SJCRH30 (cell line): ENCODE results near the gene RANBP1. TPM values are rescaled to one million over a fixed set of nuclear protein-coding genes. Genes with fewer than 3 reads are reported as not detected.
A peak's percentile ranks its signal among the peaks of the same experiment; 100 is the strongest.

Source experiments
- DNase-seq, 2 experiments: peaks; one replicate each; pipeline ENCODE4 v3.0.0-alpha.2; 2015 to 2020
- H3K27ac ChIP-seq: fragments of 250-450 bp; sonication (Bioruptor Pico); 2 replicates; pipeline ENCODE4 v1.5.1; 2020; ENCODE audit warnings: mild to moderate bottlenecking, moderate library complexity
- H3K27me3 ChIP-seq: fragments of 250-450 bp; sonication (Bioruptor Pico); 2 replicates; pipeline ENCODE4 v1.5.1; 2020; ENCODE audit warnings: mild to moderate bottlenecking, moderate library complexity
- H3K36me3 ChIP-seq: fragments of 250-450 bp; sonication (Bioruptor Pico); 2 replicates; pipeline ENCODE4 v1.5.1; 2020; ENCODE audit warnings: mild to moderate bottlenecking, moderate library complexity
- H3K4me1 ChIP-seq: fragments of 250-450 bp; sonication (Bioruptor Pico); 2 replicates; pipeline ENCODE4 v1.5.1; 2020; ENCODE audit warnings: mild to moderate bottlenecking, moderate library complexity
- H3K4me3 ChIP-seq: fragments of 250-450 bp; sonication (Bioruptor Pico); 2 replicates; pipeline ENCODE4 v1.5.1; 2020; ENCODE audit warnings: mild to moderate bottlenecking, moderate library complexity
- H3K9me3 ChIP-seq: fragments of 250-450 bp; sonication (Bioruptor Pico); replicated peaks from 2 replicates; pipeline ENCODE4 v1.5.1; 2020; ENCODE audit warnings: mild to moderate bottlenecking, moderate library complexity
- total RNA-seq: library from RNA; depleted of rRNA; stranded (reverse); fragments of >200 nt; shearing (Covaris generic); gene quantifications from 2 replicates; pipeline ENCODE4 v1.2.3, GENCODE V29; 2014

RANBP1 gene
- total RNA-seq, 1 experiment from 2014 or later = 627 TPM

DNA sequence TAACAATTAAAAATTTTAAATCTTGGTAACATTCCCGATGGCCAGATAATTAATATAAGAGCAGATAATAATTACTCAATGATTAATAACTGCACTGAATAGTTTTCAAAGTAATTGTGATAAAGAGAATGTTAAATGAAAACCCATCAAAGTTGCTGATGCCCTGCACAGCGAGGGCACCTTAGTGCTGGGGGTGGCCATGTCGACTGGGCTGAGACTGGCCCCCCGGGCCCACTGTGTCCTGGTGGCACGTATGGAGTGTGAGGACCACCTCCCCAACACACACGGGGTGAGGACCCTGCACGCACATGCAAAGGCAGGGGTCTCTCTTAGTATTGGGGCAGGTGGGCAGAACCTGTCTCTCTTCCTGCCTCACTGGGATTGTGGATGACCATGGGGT, 50.0 kb downstream of the RANBP1 start:
- no peaks in the 10 kb centered on the region for H3K4me1 ChIP-seq
- no peak for DNase-seq
- H3K4me3 ChIP-seq = no peak overlapping the region
- H3K27me3 ChIP-seq = no peaks in the 10 kb centered on the region
- no peak overlapping the region for H3K27ac ChIP-seq
- H3K36me3 ChIP-seq = no peaks in the 10 kb centered on the region
- no peaks in the 10 kb centered on the region for H3K9me3 ChIP-seq

GRCh38 chr22:20166703-20167102, 50.8 kb downstream of the RANBP1 start:
- no peak for DNase-seq
- H3K27me3 ChIP-seq = no peaks in the 10 kb centered on the region
- no peak overlapping the region for H3K4me3 ChIP-seq
- no peaks in the 10 kb centered on the region for H3K36me3 ChIP-seq
- no peaks in the 10 kb centered on the region for H3K4me1 ChIP-seq
- H3K9me3 ChIP-seq = no peaks in the 10 kb centered on the region
- H3K27ac ChIP-seq = no peak overlapping the region

- Histone ChIP-seq H3K9me3 (no peaks in the 10 kb centered on the region), H3K4me1 (no peaks in the 10 kb centered on the region), H3K36me3 (no peaks in the 10 kb centered on the region), H3K27me3 (no peaks in the 10 kb centered on the region), H3K4me3 (no peak overlapping the region), H3K27ac (no peak overlapping the region)
- DNase-seq = no peak
Observed at GRCh38 chr22:20167643-20168322, 51.9 kb downstream of the RANBP1 start.

- Histone ChIP-seq H3K4me3 (no peak overlapping the region), H3K36me3 (no peaks in the 10 kb centered on the region), H3K9me3 (no peaks in the 10 kb centered on the region), H3K27me3 (peaks cover 7% of the 10 kb centered on the region; the same call in 1 of the 2 replicates), H3K4me1 (no peaks in the 10 kb centered on the region; the same call in 1 of the 2 replicates), H3K27ac (no peak overlapping the region)
- DNase-seq = no peak
Observed at GRCh38 chr22:20169253-20169822, 53.4 kb downstream of the RANBP1 start.

DNA sequence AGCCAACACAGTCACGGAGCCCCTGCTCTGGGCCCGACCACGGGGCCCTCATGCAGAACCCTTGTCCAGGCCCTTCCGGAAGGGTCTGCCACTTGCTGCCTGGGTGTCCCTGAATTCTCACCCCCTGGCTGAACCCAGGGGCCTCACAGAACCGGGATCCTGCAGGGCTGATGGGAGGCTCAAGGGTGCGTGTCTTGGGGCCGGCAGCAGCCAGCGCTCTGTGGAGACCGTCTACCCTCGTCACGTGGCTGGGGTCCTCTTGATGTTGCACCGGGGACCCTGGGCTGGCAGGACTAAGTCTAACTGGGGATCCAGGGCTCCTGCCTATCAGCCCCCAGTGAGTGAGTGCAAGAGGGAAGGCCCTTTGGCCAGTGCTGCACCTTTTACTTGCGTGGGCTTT, 54.3 kb downstream of the RANBP1 start:
- no peak for DNase-seq
- no peaks in the 10 kb centered on the region for H3K36me3 ChIP-seq
- H3K4me3 ChIP-seq = no peak overlapping the region
- H3K4me1 ChIP-seq = no peaks in the 10 kb centered on the region; the same call in 1 of the 2 replicates
- no peak overlapping the region for H3K27ac ChIP-seq
- peaks cover 7% of the 10 kb centered on the region; the same call in 1 of the 2 replicates for H3K27me3 ChIP-seq
- no peaks in the 10 kb centered on the region for H3K9me3 ChIP-seq

GRCh38 chr22:20171288-20172140, 55.6 kb downstream of the RANBP1 start:
- no peaks in the 10 kb centered on the region for H3K9me3 ChIP-seq
- no peaks in the 10 kb centered on the region for H3K36me3 ChIP-seq
- no peak for DNase-seq
- H3K4me1 ChIP-seq = no peaks in the 10 kb centered on the region; the same call in 1 of the 2 replicates
- H3K27ac ChIP-seq = no peak overlapping the region
- peaks cover 13% of the 10 kb centered on the region; the same call in 1 of the 2 replicates for H3K27me3 ChIP-seq
- no peak overlapping the region for H3K4me3 ChIP-seq

GRCh38 chr22:20172141-20172613, 56.3 kb downstream of the RANBP1 start:
- no peak overlapping the region for H3K27ac ChIP-seq
- H3K4me3 ChIP-seq = no peak overlapping the region
- peaks cover 4% of the 10 kb centered on the region for H3K4me1 ChIP-seq
- no peak for DNase-seq
- no peaks in the 10 kb centered on the region for H3K36me3 ChIP-seq
- H3K9me3 ChIP-seq = no peaks in the 10 kb centered on the region
- H3K27me3 ChIP-seq = peaks cover 17% of the 10 kb centered on the region; the same call in 1 of the 2 replicates

DNA sequence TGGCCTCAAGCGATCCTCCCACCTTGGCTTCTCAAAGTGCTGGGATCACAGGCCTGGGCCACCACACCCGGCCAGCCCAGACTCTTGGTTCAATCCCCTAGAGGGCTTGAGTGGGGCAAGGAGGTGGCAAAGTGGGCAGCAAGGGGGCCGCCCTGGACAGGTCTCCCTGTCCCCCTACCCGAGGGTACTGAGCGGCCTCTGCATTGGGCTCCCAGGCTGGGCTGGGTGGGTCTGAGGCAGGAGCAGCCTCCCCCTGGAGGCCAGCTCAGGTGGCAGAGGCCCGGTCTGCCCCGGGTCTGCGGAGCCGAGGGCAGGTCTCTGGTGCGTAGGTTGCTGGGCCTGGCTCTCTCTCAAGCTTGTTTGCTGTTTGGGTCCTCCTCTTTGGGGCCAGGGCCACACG, 57.3 kb downstream of the RANBP1 start:
- H3K27ac ChIP-seq = no peak overlapping the region
- no peak for DNase-seq
- no peaks in the 10 kb centered on the region for H3K9me3 ChIP-seq
- H3K36me3 ChIP-seq = no peaks in the 10 kb centered on the region
- H3K4me3 ChIP-seq = no peak overlapping the region
- peaks cover 8% of the 10 kb centered on the region for H3K4me1 ChIP-seq
- H3K27me3 ChIP-seq = peaks cover 27% of the 10 kb centered on the region; the same call in 1 of the 2 replicates

GRCh38 chr22:20173772-20174171, 57.9 kb downstream of the RANBP1 start:
- H3K27ac ChIP-seq = no peak overlapping the region
- no peak overlapping the region for H3K4me3 ChIP-seq
- peaks cover 8% of the 10 kb centered on the region for H3K4me1 ChIP-seq
- peaks cover 28% of the 10 kb centered on the region; the same call in 1 of the 2 replicates for H3K27me3 ChIP-seq
- no peak for DNase-seq
- no peaks in the 10 kb centered on the region for H3K9me3 ChIP-seq
- no peaks in the 10 kb centered on the region for H3K36me3 ChIP-seq

DNA sequence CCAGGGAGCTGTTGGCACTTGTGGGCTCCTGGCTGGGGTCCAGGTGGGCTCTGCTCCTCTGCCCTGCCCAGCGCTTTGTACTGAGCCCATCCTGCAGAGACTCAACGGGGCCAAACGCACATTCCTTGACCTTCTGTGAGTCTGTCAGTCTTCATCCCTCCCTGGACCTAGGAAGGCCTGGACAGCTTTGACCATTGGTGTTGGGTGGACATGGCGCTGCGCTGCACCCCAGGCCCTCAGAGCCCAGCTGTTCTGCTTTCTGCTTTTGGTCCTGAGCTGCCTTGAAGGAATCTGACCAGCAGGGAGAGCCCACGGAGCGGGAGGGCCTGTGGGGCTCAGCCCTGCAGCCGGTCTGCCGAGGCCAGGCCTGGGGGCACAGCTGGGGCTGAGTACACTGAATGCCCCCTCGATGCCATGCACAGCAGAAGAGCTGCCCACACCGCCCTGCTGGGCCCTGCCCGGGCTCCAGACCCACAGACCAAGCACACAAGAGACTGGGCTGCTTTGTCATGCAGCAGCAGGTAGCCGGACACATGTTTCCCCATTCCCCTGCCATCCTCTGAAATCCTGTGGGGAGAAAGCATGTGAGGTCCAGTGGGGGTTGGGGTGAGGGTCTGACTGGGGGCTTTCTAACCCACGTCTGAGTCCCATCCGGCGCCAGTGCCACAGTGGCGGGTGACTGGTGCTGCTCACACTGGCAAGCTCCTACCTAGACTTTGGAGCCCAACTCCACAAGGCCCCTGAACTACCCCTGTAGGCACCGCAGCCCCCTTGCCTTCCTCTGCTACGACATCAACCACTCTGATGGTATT, 59.1 kb downstream of the RANBP1 start:
- Histone ChIP-seq H3K4me3 (no peak overlapping the region), H3K9me3 (no peaks in the 10 kb centered on the region), H3K27ac (no peak overlapping the region), H3K4me1 (peaks cover 8% of the 10 kb centered on the region), H3K27me3 (peaks cover 28% of the 10 kb centered on the region; the same call in 1 of the 2 replicates), H3K36me3 (no peaks in the 10 kb centered on the region)
- DNase-seq = peak; percentile 37 to 57

GRCh38 chr22:20175597-20175900, 59.6 kb downstream of the RANBP1 start:
- no peaks in the 10 kb centered on the region for H3K9me3 ChIP-seq
- no peak overlapping the region for H3K4me3 ChIP-seq
- peaks cover 8% of the 10 kb centered on the region for H3K4me1 ChIP-seq
- no peak overlapping the region for H3K27ac ChIP-seq
- peaks cover 30% of the 10 kb centered on the region for H3K27me3 ChIP-seq
- DNase-seq = no peak
- H3K36me3 ChIP-seq = no peaks in the 10 kb centered on the region

DNA sequence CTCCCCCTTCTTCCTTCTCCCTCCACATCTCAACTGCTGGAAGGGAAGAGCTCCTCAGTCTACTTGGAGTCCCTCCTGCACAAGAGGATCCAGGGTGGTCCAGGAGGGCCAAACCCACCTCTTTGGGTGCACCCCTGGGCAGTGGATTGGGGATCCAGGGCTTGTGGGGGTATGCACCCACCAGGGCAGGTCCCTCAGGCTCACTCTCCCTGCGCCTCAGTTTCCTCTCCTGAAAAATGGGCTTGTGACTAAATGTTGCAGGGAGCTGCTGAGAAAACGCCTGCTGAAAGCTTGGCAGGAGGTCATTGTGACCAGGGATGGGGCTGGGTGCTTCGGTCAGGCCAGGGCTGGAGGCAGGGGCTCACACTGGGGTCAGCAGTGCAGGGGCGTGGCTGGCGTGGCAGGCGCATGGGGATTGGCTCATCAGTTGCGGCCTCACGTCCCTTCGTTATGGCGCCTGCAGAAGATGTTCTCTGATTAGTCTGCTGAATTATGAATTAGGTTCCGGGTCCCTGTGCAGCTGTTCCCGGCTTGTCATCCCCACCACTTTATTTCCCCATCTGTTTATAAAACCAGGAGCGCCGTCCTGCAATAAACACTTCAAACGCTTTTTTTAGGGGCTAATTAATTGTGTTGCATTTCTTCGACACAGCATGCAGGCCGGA, 60.6 kb downstream of the RANBP1 start:
- peak; percentile 53 to 65 for DNase-seq
- peaks cover 34% of the 10 kb centered on the region for H3K27me3 ChIP-seq
- H3K4me3 ChIP-seq = peak overlapping the region; percentile 22; the same call in 1 of the 2 replicates
- H3K27ac ChIP-seq = no peak overlapping the region
- H3K36me3 ChIP-seq = no peaks in the 10 kb centered on the region
- peaks cover 8% of the 10 kb centered on the region for H3K4me1 ChIP-seq
- H3K9me3 ChIP-seq = no peaks in the 10 kb centered on the region
